NCI-H2196 (cell line): Measurements from ENCODE around the gene MAP6.
A peak's percentile ranks its signal among the peaks of the same experiment; 100 is the strongest.

Experiments
- DNase-seq: peaks from one replicate; lab custom pipeline; 2025; ENCODE audit not compliant: unreplicated experiment; lab: John Stamatoyannopoulos, UW

MAP6 gene

DNA sequence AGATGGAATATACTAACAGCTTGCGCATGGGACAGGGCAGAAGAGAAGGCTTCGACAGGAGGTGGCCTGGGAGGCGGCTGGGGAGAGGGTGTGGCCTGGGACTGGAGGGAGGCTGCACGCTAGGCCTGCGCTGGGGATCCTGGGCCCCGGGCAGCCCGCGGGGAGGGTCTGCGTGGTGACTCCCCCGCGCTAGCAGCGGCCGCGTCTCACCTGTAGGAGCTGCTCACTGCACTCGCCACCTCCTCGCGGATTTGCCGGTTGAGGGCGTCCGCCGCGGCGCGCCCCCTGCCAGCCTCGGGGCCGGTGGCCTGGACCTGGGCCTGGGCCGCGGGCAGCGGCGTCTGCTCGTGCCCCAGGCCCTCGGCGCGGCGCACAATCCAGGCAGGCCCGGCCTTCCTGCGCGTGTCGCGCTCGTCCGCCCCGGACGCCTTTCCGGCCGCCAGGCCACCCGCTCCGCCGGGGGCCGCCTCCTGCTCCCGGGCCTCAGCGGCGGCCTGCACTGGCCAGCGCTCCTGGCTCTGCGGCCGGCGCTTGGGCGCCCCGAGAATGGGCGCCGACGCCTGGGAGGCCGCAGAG lies 1.5 kb downstream of the MAP6 start:
- DNase-seq, result peak; percentile 43

DNA sequence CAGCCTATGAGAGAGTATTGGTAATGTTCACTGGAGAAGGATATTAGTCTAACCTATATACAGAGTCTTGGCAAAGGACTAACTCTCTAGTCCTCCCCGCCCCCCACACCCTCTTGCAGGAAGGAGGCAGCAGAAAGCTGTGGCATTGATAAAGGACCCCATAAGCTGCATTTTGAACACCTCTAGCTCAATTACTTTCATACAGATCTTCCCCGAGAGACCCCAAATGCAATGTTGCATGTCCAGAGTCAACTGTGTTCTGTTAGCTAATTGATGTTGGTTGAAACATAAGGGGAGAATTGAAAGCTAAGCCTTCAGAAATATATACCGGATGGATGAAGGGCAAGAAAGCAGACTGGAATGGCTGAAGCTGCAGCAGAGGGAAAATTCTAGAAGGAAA lies 2.8 kb downstream of the MAP6 start:
- DNase-seq, result no peak

DNA sequence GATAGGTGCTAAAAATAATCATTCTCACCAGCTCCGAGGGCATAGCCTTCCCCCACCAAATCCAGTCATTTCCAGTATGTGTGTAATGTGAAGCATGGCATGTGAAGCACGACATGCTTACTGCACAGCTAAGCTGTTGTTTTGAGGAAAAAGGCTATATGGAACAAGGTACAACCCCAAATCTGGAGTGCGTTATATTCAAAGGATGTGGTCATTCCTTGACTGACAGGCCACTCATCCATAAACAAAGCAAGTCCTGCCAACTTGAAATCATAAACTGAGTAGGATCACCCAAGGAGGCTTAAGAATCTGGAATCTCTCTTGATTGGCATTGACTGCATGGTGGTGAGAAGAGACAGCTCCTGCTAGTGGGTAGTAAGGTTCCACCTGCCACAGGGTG lies 3.7 kb downstream of the MAP6 start:
- no peak for DNase-seq

DNA sequence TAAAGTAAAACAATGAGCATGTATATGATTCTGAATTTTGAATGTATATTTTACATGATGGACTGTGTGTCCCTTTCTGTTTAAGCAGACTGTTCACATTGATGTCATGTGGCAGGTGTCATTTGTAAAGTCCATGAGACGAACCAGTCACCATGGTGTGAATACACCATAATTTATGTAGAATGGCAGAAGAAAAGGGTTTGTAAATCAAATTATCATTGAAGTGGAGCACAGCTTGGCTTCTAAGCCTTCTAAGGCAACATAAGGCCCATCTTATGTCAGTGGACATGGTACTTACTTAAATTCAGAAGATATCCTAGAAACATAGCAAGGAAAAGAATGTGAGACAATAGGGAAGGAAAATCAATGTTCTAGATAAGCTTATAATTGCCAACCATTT lies 4.4 kb downstream of the MAP6 start:
- DNase-seq, result no peak

DNA sequence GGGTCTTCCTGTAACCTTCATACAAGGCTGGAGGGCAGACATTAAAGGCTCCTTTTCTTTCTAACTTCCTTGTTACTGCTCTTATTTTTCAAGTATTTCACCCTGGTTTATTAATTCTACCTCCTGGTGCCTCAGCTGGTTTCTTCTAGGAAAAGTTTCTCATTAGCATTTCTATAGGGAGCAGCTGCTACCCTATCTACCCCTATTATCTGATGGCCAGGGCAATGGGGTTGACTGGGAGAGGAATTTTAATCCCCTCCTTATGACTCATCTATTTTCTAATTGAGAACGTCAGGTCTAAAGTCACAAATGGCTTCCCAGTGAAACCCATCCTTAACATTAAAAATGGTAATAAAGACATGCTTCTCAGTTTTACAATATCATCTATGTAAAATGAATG lies 5.0 kb downstream of the MAP6 start:
- DNase-seq, result no peak

DNA sequence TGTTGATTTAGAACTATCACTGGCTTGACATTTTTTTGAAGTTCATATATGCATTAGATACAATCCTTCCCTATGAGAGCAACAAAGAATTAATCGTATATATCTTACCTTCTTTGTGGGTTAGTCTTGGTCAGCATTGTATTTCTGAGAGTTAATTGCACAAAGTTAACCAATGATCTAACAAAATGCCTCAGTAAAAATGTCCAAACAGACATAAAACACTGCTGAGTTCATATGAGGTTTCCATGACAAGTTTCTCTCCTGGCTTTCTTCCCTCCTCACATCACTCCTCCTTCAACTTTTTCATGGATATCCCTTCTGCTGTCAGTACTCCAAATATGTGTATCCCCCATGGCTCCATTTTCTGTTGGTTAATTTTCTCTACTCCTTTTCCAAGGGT lies 9.0 kb downstream of the MAP6 start:
- no peak for DNase-seq

DNA sequence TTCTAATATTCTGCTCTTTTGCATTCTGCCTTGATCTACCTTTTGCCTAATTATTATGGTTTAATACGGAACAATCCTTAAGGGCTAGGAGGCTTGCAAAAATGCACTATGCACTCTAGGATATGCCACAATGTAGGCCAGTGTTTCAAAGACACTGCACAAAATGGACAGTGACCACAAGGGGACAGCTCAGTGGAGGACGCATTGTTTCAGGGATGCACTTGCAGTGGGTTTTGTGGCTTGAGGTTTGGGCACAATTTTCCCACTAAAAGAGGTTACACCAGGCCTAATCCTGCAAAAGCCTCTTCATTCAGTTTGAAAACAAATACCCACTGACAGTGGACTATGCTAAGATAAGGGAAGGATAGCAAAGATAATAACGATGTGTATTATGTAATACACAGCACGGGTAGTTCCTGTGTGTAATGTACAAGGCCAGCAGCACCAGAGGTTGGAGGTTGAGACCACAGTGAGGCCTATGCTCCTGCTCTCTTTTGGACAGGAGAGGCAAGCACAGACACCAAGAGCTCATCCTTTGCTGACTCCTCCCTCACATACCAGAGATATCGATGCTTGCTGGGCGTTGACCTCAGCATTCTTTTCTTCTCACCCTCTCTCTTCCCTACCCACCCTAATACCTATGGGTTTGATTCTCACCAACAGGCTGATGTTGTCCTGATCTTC lies 12.7 kb downstream of the MAP6 start:
- no peak for DNase-seq

DNA sequence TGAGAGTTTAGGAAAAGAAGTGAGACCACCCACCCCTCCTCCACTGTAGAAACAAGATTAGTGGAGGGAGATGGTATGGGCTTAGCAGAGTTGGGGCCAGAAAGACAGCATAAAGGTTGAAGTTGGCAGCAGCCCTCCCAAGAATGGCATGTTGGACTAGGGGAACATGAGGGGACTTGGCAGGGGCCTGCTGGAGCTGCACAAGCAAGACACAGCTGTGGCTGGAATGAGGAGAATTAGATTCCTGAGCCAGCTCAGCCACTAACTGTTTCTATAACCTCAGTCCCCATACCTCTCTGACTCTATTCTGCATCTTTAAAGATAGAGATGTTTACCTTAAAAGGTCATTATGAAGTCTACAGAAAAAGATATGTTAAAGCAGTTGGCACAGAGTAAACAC lies 13.2 kb downstream of the MAP6 start:
- DNase-seq, result no peak

DNA sequence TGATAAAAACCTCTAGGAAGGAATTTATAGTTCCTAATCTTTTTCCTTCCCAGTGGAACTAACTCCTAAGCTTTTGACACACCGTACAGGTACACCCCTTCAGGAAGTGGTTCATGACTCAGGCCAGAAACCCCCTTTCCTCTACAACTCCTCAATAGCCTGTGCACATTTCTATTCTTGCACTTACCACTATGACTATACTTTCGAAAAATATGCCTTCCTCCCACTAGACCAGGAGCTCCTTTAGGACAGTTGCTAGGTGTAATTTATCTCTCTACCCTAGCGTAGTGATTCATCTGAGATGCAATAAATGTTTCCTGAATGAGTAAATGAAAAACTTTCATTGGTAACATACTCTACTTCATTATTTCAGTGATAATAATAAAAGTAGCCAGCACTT lies 14.5 kb downstream of the MAP6 start:
- no peak for DNase-seq

DNA sequence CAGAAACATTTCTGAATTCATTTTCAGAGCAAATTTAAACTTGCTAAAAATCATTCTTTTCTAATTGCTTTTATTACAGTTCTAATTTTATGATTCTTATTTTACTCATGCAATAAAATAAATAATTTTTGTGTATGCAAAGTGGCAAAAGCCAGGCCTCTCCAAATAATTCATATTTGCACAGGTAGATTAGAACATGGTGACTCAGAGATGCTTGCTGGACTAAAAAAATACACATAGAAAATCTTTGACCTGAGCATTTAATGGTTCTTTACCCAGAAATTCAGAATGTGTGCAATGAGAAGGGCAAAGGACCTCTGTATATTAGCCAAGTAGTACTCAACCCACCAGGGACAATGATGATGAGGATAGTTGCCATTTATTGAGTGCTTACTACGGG lies 15.3 kb downstream of the MAP6 start:
- DNase-seq, result no peak

DNA sequence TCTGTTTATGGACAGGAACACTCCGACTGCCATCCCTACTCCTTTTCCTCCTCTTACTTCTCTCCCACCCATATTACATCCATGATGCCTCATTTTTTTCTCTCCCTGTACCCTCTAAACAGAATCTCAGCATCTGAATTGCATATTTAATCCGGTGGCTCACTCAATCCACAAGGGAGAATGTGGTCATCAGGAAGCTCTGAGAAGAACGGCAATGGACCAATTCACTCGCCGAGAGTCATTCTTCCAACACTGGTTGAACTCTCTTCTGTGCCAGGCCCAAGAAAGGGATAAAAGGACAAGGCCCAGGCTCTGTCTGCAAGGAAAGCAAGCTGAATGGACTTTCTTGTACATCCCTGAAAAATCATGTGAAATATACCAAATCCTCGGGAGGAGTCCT lies 15.9 kb downstream of the MAP6 start:
- DNase-seq, result no peak

DNA sequence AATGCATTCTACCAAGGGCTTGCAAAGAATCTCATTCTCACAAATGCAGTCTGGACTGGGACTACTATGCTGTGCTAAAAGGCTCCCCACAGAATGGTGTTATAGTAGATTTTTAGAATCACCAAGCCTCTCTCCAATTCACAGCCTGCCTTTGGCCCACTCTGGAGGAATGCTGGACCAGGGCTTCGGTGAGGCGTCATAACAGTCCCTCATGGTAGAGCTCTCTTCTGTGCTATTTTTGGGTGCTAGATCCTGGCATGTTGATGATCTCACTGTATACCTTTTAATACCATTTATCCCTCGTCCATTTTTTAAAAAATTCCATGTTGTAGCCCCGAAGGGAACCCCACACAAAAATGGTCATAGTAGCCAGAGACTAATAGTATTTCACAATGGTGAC lies 17.6 kb downstream of the MAP6 start:
- DNase-seq, result no peak

DNA sequence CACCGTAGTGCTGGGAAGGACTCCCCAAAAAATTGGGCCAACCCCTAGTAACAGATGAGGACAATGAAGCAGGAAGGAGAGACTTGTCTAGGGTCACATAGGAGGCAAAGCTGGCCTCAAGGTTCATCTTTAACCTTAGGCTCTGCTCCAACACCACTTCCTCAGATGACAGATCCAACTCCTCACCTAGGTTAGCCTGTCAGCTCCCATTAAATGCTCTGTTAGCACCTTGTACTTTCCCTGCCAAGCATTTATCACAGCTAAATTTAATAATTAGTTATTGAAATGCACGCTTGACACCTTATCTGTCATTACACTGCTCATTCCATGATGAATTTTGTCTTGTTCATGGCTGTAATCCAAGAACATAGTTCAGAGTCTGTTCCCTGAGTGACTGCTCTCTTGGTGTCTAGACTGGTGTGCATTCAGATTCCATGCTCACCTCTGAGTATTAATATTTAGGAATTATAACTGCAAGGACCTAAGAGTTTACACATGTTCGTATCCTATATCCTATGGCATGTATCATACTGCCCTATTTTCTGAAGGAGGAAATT lies 18.6 kb downstream of the MAP6 start:
- no peak for DNase-seq

DNA sequence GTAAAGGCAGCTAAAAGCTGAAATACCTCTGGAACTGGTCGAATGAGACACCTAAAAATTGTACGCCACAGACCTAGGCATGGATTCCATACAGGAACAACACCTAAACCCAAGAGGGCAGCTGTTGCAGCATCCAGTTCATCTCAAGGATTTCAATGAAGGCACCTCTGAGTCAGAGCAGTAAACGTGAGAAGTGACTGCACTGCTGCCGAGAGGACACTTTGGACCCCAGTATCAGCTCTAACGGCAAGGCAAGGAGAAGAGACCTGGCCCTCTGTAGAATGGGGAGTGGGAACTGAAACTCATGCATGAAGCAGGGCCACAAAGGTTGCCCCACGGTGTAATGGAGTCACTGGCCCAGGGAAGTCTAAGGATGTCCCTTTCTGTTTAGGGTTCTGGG lies 23.9 kb downstream of the MAP6 start:
- DNase-seq, result no peak

DNA sequence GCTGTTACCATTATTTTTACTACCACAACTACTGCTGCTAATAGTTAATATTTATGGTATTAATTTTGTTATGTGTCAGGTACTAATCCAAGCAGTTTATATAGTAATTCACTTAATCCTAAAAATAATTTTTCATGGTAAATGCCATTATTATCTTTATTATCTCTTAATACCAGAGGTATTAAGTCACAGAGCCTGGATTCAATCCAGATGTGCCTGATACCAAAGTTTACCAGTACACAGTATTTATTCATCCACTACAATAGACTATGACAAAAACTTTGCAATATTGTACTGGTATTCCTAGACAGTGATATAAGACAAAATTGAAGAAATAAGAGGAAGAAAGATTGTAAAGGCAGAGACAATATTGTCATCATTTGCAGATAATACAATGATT lies 24.5 kb downstream of the MAP6 start:
- no peak for DNase-seq

DNA sequence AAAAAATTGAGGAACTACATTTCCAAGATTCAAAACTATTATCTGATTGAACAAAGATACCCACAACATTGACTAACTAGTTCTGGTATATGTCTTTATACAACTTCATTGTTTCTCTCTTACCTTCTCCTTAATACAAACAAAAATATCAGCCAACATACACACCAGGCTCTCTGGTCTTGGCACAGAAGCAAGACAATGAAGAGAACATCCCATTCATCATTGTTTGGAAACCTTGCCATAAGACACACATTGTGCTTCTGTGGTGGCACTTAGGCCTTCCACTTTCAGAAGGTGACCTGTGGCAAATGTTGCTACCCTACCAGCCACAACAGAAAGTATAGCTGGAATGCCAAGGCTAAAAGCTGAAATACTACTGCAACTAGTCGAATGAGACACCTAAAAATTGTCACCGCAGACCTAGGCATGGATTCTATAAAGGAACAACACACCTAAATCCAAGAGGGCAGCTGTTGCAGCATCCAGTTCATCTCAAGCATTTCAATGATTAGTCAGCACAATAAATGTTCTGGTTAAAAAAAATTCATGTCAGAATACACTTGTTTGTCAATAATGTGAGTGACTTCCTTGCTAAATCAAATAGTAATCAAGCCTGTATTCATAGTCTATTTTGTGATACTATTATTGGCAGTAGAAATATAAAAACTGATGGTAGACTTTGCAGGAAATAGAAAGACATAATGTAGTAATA lies 26.3 kb downstream of the MAP6 start:
- no peak for DNase-seq

DNA sequence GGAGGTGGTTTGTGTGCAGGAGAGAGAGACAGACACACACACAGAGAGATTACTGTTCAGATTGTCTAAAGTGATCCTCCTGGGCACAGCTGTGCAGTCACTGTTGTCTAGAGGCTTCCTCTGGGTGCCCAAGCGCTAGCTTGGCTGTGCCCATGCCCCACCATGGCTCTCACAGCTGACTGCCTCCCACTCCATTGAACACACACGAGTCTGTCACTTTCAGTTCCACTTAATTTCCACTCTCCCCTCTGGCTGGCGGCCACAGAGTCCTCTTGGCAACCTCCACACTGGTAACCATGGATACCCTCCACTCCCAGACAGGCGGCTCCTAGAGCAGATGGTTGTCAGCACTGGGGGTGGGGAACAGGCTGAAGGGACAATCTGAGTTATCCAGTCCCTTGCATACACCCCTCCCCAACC lies 29.1 kb downstream of the MAP6 start:
- DNase-seq, result peak; percentile 91

DNA sequence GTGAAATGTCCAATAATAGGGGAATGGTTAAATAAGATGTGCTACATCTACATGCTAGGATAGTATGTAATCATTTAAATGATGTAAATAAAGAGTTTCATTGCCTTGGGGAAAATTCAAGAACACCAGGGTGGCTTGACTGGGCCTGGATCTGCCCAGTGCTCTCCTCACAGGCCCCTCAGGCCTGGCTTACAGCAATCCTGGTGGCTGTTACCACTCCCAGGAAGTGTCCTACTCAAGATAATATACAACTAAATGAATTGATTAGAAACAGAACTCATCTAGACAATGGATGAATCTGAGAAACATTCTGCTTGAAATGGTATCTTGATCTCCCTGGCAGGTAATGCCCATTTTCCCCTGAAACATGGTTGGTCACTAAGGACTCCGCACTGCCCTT lies 30.8 kb downstream of the MAP6 start:
- DNase-seq, result no peak

DNA sequence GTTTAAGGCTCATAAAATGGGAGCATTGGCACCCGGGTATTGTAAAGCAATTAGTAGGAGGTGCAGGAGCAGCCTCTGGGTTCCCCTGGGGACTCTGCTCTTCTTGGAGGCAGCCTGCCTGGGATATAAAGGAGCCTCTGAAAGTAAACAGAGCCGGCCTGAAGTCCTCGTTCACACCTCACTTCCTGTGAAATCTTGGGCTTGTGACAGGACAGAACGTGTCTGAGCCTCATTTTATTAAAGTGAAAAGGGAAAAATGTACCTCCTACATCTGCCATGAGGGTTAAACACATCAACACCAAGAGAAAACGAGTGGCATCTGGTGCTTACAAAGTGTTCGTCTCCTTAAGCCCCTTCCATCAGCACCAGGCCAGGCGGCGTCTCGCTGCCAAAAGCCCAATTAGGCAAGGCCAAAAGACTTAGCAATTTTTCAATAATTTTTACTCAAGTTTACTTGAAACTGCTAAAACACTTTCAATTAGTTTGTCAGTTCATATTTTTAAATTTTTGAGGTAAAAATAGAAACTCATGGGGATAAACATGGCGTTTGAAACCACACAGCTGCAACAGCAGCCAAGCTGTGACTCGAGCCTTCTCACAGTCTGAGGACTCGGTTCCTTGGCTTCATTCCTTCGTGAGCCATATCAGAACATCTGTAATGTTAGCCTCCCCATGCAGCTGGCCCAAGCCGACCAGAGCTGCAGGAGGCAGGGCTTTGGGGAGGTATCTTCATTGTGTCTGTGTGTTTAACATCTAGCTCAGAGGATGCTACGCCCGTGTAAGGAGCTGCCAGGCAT lies 33.6 kb downstream of the MAP6 start:
- peak; percentile 30 for DNase-seq

DNA sequence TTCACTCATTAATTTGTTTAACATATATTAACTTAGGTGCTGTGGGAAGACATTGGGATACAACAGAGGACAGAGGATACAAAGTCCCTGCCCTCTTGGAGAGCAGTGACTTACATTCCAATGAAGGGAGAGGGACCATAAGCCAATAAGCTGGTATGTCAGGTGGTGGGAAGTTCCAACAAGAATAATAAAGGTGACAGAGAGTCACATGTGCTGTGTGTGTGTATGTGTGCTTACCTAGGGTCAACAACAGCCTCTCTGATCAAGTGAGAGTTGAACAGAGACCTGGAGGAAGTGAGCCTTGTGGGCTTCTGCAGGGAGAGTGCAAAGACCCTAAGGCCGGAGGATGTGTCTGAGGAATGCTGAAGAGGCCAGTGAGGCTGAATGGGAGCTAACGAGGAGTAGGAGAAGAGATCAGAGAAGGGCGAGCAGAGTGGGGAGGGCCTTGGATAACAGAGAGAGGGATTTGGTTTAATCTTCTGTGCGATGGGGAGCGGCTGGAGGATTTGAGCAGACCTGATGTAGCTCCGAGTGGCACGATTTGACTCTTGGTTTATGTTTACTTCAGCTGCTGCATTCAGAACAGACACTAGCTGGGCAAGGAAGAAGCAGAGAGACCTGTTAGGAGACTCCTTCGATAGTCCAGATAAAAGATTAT lies 35.3 kb downstream of the MAP6 start:
- DNase-seq, result no peak

DNA sequence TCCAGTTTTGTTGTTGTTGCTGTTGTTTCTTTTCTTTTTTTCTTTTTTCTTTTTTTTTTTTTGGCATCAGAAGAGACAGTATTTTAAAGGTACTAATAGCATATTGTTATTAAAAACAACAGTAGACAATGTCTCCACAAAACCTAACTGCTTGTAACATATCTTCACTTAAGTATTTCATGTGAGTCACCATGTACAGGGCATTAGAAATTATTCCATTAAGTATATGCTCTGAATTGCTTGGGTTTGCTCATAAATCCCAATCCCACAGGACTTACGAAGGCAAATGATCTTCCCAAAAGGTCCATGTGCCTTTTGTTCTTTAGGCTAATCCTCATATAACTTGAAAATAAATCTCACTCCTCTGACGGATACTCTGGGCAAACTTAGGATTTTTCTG lies 35.9 kb downstream of the MAP6 start:
- DNase-seq, result no peak
